Colonic mucosa (tissue), 4 donors: Measurements from ENCODE around the gene MACIR. TPM values are rescaled to one million over a fixed set of nuclear protein-coding genes. Genes with fewer than 3 reads are reported as not detected.
"Not testable (repeated sequence)": the region's sequence is repeated elsewhere in the genome, so short reads cannot be mapped to it uniquely, and the experiment has no call there.

Experiments
- DNase-seq: peaks from one replicate; pipeline ENCODE4 v3.0.0-alpha.2; 2020
- H3K27ac ChIP-seq: fragments of 200-600 bp; one replicate; pipeline ENCODE4 v1.8.0; 2021
- H3K27me3 ChIP-seq: fragments of 200-600 bp; one replicate; pipeline ENCODE4 v1.8.0; 2021
- H3K36me3 ChIP-seq: fragments of 200-600 bp; one replicate; pipeline ENCODE4 v1.8.0; 2021
- H3K4me1 ChIP-seq: fragments of 200-600 bp; one replicate; pipeline ENCODE4 v1.8.0; 2021; ENCODE audit warnings: mild to moderate bottlenecking
- H3K4me3 ChIP-seq: fragments of 200-600 bp; one replicate; pipeline ENCODE4 v1.8.0; 2021
- H3K9ac ChIP-seq, 2 donors: one replicate each; pipeline ENCODE4 v1.7.0; 2013; ENCODE audit warnings: control low read depth in 2 of 2, low read depth in 2 of 2, low read length in 2 of 2
- H3K9me3 ChIP-seq: fragments of 200-600 bp; one replicate; pipeline ENCODE4 v1.8.0; 2021
- intact Hi-C: fragments of 100-400 bp; cut with DNase I; formaldehyde crosslinking; loops from one replicate; pipeline ENCODE4 v1.14.1; 2022
- total RNA-seq, 2 donors: library from RNA; stranded (reverse); fragmentation: NEBNext Ultra II Directional in 1 of 2; extraction: Animal tissue kit (Norgen Biotek cat#: 25700) in 1 of 2; gene quantifications; one replicate each; pipeline ENCODE4 v1.2.1, GENCODE V29; 2021
- TF ChIP-seq, protein P1 (sequence below): fragments of 200-600 bp; IDR thresholded peaks from one replicate; pipeline ENCODE4 v1.8.0; 2022; ENCODE audit warnings: antibody characterized with exemption, mild to moderate bottlenecking
- donor health status: healthy.
- donor health status: DM: no; HTN: no; CAD: no.
- donor health status: DM: no; HTN: no; CAD: no.

Gene MACIR
- total RNA-seq, 2 donors from 2014 or later: 48.2 to 53.1 TPM

DNA sequence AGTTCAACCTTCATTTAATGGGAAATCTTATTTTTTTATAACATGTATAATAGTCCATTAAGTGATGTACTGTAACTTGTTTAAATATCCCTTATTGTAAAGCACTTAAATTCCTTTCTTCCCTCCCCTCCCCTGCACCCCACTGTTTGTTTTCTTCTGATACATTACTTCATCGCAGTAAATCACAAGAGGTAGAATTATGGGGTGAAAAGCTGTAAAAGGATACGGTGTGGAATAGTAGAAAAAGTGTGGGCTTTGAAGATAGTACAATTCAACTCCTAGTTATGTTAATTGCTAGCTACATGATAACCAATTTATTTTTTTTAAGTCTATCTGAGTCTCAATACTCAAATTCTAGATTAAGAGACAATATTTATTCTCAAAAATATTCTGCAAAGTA lies 41.9 kb upstream of the MACIR start:
- Histone ChIP-seq H3K4me1 (no peaks in the 10 kb centered on the region), H3K4me3 (no peak overlapping the region), H3K9me3 (no peaks in the 10 kb centered on the region), H3K27ac (no peak overlapping the region), H3K27me3 (no peaks in the 10 kb centered on the region), H3K36me3 (no peaks in the 10 kb centered on the region), H3K9ac (no peak overlapping the region)
- TF ChIP-seq, protein P1, sequence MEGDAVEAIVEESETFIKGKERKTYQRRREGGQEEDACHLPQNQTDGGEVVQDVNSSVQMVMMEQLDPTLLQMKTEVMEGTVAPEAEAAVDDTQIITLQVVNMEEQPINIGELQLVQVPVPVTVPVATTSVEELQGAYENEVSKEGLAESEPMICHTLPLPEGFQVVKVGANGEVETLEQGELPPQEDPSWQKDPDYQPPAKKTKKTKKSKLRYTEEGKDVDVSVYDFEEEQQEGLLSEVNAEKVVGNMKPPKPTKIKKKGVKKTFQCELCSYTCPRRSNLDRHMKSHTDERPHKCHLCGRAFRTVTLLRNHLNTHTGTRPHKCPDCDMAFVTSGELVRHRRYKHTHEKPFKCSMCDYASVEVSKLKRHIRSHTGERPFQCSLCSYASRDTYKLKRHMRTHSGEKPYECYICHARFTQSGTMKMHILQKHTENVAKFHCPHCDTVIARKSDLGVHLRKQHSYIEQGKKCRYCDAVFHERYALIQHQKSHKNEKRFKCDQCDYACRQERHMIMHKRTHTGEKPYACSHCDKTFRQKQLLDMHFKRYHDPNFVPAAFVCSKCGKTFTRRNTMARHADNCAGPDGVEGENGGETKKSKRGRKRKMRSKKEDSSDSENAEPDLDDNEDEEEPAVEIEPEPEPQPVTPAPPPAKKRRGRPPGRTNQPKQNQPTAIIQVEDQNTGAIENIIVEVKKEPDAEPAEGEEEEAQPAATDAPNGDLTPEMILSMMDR: no peak
- no peak for DNase-seq
- intact Hi-C loops: no loop called here

DNA sequence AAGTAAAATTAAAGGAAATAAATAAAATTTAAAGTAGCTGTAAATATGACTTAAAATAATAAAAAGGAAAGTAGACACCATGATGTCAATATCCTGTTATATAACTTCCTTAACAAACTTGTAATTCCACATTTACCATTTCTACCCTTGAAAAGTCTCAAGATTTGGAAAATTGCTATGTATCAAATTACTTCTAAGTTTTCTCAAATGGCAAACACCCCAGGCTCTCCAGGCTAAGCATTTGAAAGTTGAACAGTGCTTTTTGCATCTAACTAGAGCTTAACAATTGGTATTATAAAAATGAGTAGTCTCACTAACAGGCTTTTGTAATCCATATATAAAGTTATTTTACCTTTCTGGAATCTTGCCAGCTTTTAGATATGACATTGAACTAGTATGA lies 41.5 kb upstream of the MACIR start:
- no peaks in the 10 kb centered on the region for H3K9me3 ChIP-seq
- DNase-seq: no peak
- H3K4me3 ChIP-seq: no peak overlapping the region
- no peak overlapping the region for H3K27ac ChIP-seq
- TF ChIP-seq, protein P1: no peak
- no peaks in the 10 kb centered on the region for H3K4me1 ChIP-seq
- no peaks in the 10 kb centered on the region for H3K36me3 ChIP-seq
- H3K9ac ChIP-seq: no peak overlapping the region
- intact Hi-C loops: no loop called here
- no peaks in the 10 kb centered on the region for H3K27me3 ChIP-seq

DNA sequence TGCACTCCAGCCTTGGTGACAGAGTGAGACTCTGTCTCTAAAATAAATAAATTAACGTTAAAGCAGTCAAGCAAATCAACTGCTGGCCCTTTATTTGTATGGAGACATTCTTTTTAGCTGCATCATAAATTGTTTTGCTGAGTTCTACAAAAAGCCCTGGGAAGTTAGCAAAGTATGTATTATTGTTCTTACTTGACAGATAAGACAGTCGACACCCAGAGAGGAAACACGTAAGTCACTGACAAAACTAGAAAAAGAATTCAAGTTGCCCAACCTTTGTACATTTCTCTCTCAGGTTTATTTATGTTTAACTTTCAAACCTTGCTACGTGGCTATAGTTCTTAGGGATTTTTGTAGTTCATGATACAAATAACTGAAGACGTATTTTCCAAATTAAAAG lies 40.4 kb upstream of the MACIR start:
- no peak for DNase-seq
- TF ChIP-seq, protein P1: no peak
- no peak overlapping the region for H3K27ac ChIP-seq
- H3K4me1 ChIP-seq: no peaks in the 10 kb centered on the region
- no peaks in the 10 kb centered on the region for H3K9me3 ChIP-seq
- H3K36me3 ChIP-seq: no peaks in the 10 kb centered on the region
- no peak overlapping the region for H3K4me3 ChIP-seq
- no peak overlapping the region for H3K9ac ChIP-seq
- intact Hi-C loops: no loop called here
- no peaks in the 10 kb centered on the region for H3K27me3 ChIP-seq

DNA sequence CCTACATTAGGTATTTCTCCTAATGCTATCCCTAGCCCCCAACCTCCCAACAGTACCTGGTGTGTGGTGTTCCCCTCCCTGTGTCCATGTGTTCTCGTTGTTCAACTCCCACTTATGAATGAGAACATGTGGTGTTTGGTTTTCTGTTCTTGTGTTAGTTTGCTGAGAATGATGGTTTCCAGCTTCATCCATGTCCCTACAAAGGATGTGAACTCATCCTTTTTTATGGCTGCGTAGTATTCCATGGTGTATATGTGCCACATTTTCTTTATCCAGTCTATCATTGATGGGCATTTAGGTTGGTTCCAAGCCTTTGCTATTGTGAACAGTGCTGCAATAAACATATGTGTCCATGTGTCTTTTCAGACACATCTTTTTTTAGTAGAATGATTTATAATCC lies 39.5 kb upstream of the MACIR start:
- H3K9me3 ChIP-seq, H3K27me3 ChIP-seq, H3K9ac ChIP-seq, H3K36me3 ChIP-seq, DNase-seq, H3K4me1 ChIP-seq, intact Hi-C loops, H3K4me3 ChIP-seq, H3K27ac ChIP-seq: not testable (repeated sequence)

DNA sequence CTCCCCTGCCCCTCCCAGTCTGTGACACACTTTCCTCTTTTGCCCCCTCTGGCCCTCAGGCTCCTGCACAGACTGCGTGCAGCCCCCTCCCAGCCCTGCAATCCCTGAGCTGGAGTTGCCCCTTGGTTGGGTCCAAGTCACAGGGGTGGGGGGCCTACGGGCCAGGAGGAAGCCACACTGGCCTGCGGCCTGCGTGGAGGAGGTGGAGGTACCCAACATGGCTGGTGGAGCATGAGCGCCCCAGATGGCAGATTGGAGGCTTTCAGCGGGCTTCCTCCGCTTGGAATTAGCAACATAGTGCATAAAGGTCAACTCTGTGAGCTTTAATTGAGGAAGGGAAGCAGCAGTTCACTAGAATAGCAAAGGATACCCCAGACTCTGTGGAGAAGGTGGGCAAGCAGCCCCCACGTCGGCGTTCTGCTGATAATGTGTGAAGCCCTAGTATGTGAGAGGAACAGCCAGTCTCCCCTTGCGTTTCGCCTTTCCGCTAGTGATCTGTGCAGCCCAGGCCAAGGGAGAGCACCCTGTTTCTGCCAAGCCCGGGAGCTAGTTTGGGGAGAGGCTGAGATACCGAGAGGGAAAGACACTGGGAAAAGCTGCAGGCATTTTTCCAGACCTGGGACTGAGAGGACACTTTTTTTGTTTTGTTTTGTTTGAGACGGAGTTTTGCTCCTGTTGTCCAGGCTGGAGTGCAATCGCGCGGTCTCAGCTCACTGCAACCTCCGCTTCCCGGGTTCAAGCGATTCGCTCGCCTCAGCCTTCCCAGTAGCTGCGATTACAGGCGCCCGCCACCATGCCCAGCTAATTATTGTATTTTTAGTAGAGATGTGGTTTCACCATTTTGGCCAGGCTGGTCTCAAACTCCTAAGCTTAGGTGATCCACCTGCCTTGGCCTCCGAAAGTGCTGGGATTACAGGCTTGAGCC lies 35.3 kb upstream of the MACIR start:
- H3K36me3 ChIP-seq: no peaks in the 10 kb centered on the region
- no peaks in the 10 kb centered on the region for H3K4me1 ChIP-seq
- no peaks in the 10 kb centered on the region for H3K9me3 ChIP-seq
- H3K4me3 ChIP-seq: no peak overlapping the region
- intact Hi-C loops: no loop called here
- no peak for DNase-seq
- H3K9ac ChIP-seq: no peak overlapping the region
- no peak overlapping the region for H3K27ac ChIP-seq
- TF ChIP-seq, protein P1: no peak
- no peaks in the 10 kb centered on the region for H3K27me3 ChIP-seq
